Esophagus mucosa (tissue), 1 donor: ENCODE results near the gene PHF2. TPM values are rescaled to one million over a fixed set of nuclear protein-coding genes. Genes with fewer than 3 reads are reported as not detected.
"Not testable (repeated sequence)": the region's sequence is repeated elsewhere in the genome, so short reads cannot be mapped to it uniquely, and the experiment has no call there.

ENCODE experiments used
- ATAC-seq: fragments of 200-7000 bp; cut with Tn5 transposase; one replicate; pipeline ENCODE4 v1.9.1; 2020
- total RNA-seq: library from RNA; stranded (reverse); gene quantifications from one replicate; pipeline ENCODE4 v1.2.4, GENCODE V29; 2023
- donor health status: DM: yes; HTN: yes; CAD: no.

Gene PHF2
- total RNA-seq, 1 donor from 2014 or later: 12.1 TPM

DNA sequence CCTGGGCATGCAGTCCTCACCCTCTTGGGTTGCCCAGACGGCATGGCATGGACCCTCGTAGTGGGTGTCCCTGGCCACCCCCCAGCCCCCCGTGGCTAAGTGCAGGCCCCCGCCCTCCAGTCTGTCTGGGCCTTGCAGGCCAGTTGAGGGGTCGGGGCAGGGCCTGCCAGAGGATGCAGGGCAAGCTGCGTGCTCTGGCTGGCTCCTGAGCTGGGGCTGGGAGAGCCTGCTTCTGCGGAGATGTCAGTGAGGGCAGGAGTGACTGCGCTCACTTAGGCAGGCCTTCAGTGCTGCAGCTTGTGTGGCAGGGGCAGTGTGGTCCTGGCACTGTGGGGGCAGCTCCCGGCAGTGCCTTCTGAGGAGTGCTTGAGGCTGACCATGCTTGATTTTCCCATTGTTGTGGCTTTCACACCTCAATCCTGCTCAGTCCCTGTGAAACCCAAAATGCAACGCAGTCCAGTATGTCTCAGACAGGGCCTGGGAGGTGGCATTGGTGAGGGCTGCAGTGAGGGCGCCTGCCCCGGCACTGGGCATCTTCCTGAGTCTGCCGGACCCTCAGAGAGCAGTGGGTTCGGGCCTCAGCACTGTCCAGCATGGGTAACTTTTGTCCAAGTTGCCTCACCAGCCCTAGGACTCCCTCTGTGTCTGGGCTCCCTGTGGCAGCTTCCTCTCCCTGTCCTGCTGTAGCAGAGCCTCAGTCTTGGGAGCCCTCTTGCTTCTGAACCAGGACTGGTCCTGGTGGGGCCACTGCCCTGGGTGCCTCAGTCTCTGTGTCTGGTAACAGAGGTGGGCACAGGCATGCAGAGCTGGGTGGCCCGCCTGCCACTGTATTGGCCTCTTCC is 93.0 kb downstream of the PHF2 start:
- no peak for ATAC-seq

DNA sequence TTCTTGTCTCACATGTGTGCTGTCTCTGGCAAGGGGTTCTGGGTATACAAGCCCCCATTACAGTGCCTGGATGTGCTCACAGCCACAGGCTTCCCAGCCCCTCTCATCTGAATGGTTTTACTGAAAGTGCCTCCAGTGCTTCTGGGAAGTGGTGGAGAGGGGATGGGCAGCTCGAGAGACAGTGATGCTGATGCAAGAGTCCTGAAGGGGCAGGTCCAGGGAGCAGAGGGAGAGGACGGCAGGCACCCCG is 93.5 kb downstream of the PHF2 start:
- no peak for ATAC-seq

DNA sequence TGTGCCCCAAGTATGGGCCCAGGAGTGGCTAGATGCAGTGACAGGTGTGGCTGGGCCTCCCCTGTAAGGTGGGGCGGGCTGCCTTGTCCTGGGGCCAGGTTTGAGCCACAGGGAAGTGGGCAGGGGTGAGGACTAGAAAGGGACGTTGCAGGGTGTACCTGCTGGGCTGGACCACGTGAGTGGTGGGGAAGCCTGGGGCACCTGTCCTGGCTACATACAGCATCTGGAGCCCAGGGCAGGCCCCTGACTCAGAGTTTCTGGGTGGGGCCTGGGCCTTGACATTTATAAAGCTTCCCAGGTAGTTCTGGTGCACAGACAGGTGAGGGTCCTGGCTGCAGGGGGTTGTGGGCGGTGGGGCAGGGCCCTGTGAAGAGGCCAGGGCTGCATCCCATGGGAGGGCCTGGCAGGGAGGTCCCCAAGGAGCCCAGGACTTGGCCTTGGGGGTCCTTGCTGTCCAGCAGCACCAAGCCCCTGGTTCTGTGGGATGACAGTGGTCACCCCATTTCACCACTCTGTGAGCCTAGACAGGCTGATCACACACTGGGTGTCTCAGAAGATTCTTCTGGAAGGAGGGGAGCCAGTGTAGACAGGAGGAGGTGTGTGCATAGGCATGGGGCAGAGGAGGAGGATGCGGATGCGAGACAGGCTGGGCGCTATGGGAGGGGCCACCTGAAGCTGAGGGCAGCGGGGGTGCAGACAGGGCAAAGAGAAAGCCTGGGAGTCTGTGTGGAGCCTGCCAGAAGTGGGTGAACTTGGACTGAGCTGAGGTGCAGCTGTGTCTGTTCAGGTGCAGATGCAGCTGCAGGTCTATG is 94.0 kb downstream of the PHF2 start:
- ATAC-seq: no peak

DNA sequence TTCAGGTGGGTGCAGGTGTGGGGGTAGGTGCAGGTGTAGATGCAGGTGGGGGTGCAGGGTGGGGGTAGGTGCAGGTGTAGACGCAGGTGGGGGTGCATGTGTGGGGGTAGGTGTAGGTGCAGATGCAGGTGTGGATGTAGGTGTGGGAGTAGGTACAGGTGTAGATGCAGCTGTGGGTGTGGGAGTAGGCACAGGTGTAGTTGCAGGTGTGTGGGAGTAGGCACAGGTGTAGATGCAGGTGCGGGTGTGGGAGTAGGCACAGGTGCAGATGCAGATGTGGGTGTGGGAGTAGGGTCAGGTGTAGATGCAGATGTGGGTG is 94.6 kb downstream of the PHF2 start:
- no peak for ATAC-seq

DNA sequence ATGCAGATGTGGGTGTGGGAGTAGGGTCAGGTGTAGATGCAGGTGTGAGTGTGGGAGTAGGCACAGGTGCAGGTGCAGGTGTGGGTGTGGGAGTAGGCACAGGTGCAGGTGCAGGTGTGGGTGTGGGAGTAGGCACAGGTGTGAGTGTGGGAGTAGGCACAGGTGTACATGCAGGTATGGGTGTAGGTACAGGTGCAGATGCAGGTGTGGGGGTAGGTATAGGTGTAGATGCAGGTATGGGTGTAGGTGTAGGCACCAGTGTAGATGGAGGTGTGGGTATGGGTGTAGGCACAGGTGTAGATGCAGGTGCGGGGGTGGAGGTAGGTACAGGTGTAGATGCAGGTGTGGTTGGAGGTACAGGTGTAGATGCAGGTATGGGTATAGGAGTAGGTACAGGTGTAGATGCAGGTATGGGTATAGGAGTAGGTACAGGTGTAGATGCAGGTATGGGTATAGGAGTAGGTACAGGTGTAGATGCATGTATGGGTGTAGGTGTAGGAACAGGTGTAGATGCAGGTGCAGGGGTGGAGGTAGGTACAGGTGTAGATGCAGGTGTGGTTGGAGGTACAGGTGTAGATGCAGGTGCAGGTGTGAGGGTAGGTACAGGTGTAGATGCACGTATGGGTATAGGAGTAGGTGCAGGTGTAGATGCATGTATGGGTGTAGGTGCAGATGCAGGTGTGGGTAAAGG is 96.1 kb downstream of the PHF2 start:
- not testable (repeated sequence) for ATAC-seq

DNA sequence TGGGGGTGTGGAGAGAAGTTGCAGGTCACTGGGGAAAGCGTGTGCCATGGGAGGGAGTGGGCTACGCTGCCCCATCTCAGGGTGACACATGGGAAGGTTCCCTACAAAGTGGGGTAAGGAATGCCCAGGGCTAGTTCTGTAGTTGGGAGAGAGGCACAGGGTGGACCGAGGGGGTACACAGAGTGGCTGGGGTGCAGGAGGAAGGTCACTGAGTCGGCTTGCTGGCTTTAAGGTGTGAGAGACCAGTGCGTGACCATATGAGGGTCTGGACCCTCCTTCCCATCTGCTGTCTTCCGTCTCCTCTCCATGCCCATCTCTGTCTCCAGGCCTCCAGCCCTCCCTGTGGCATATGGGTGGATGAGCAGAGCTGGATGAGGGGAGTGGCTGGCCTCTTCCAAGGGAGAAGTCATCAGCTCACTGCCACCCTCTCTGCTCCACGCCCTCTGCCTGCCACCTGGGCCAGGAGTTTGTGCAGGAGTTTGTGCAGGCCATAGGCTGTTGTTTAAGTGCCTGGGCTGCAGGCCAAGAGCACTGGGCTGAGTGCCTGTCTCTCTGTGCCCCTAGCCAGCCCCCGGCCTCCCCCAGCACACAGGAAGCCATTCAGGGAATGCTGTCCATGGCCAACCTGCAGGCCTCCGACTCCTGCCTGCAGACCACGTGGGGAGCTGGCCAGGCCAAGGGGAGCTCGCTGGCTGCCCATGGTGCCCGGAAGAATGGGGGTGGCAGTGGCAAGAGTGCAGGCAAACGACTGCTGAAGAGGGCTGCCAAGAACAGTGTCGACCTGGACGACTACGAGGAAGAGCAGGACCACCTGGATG is 96.8 kb downstream of the PHF2 start:
- no peak for ATAC-seq

DNA sequence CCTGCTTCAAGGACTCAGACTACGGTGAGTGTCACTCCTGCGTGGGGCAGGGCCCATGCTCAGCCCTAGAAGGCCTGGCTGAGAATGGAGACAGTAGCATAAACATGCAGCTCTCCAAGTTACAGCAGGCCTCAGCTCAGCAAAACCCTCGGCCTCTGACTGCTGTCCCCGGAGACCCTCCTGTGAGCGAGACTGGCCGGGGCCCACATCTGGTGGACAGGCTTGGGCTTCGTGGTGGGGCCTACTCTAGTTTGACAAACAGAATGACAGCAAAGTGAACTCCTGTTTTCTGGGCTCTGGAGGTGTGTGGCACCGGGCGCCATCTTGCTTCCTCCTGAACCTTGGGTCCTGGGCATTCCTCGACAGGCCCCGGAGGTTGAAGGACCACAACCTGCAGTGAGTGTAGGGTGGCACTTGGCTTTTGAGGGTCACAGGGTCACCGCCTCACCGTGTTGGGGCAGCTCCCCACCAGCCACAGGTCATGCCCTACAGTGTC is 97.5 kb downstream of the PHF2 start:
- ATAC-seq: no peak

DNA sequence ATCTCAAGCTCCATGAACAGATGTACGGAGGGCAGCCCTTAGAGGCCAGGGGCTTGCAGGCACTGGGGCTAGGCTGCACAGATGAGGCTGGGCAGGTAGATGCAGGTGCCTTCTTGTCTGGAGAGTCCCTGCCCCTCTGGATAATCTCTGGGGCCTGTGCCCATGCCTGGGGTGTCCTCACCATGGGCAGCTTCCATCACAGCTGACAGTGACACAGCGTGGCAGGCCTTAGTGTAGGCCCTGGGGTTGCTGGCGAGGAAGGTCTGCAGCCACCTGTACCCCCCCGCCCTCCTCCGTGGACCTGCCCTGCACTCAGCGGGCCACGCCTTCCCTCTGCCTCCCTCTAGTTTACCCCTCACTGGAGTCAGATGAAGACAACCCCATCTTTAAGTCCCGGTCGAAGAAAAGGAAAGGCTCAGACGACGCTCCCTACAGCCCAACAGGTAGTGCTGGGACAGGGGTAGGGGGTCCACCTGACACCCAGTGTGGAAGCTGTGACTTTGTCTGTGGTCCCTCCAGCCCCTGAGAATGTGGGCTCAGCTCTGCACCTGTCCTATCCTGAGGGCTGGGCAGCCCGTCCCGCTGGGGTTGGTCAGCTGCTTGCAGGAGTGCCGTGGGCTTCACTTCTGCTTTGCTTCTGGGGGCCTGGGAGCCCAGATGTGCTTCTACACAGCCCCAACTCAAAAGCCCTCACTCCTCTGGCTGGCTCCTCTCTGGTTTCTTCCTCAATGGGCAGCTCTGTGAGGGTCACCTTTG is 98.4 kb downstream of the PHF2 start:
- ATAC-seq: no peak

DNA sequence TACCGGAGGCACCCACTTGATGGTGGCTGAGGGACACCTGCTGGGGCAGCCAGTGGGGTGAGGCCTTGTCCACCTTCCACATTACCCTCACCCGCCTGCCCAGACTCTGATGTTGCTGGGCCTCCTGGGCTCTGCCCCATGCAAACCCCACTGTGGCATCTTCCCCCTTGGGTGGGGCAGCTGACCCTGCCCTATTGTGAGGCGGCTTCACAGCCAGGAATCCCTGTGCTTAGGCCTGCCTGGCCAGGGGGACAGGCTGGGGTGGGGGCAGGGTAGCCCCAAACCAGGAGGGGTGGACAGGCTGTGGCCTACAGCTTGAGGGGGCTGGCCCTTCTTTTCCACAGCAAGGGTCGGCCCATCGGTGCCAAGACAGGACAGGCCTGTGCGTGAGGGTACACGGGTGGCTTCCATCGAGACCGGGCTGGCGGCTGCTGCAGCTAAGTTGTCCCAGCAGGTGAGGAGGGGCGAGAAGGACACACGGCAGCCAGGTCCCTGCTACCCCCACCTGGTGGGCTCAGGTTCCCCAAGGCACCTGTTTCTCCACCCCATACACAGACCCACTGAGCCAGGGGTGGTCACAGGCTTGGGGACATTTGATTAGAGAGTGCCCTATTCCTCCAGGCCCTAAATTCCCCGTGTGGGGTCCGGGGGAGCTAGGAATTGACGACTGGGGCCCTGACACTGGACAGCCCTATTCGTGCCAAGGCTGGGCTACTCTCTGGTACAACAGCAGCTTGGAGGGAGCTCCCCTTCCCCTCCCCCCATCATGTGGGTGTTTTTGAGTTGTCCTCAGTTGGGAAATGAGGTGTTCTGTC is 99.2 kb downstream of the PHF2 start:
- ATAC-seq: no peak

DNA sequence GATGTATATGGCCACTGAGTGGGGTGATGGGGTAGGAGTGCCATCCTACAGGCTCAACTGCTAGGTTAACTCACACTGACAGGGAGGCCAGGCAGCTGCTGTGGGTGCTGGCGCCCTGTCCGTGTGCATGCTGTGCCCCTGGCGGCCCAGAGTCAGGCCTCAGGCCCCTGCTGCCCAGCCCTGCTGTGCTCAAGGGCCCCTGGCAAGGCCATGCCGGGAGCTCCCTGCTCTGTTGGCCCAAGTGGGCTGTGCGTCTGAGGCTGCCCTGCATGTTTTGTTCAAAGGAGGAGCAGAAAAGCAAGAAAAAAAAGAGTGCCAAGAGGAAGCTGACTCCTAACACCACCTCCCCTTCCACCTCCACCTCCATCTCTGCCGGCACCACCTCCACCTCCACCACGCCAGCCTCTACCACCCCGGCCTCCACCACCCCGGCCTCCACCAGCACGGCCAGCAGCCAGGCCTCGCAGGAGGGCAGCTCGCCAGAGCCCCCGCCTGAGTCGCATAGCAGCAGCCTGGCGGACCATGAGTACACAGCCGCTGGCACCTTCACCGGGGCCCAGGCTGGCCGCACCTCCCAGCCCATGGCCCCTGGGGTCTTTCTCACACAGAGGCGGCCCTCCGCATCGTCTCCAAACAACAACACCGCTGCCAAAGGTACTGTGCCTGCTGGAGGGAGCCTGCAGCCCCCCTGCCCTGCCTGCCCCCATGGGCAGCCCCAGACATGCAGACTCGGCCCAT is 100.1 kb downstream of the PHF2 start:
- no peak for ATAC-seq

DNA sequence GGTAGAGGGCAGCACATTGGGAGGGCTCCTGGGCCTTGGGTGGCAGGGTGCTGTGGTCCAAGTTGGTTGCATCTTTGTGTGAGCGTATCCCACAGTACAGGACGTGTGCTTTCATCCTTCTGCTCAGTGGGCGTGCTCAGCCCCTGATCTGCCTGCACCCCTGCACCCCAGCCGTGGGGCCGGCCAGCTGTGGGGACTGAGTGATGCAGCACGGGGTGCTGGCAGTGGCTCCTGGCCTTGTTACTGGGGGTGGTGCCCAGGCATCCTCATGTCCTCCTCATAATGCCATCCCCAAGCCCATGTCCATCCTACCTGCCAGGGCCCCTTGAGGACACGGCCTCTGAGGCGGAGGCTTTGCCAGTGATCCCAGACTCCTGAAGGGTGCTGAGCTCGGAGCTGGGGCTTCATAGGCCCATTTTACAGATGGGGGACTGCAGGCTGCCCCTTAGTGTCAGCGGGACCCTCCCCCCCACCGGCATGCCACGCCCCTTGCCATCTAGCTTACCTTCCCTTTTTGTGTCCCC is 100.7 kb downstream of the PHF2 start:
- no peak for ATAC-seq

DNA sequence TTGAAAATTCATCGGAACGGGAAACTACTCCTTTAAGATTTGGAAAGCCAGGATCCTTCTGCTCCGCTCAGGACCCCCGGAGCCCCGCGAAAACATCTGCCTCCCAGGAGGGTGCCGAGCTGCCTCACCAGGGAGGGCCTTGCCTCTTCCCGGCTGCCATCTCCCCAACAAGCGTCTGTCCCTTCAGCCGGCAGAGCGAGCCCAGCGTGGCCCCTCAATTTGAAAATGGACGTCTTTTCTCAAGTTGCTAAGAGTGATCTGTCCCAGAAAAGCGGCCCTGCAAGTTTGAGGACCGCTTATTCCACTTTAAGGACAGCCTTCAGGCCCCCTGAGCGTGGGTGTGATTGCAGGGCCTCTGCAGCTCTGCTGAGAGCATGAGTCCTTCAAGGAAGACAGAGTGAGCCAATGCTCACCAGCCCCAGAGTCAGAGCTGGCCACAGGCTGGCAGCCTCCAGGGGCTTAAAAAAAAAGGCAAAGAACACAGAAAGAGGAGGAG is 101.3 kb downstream of the PHF2 start:
- ATAC-seq: no peak

DNA sequence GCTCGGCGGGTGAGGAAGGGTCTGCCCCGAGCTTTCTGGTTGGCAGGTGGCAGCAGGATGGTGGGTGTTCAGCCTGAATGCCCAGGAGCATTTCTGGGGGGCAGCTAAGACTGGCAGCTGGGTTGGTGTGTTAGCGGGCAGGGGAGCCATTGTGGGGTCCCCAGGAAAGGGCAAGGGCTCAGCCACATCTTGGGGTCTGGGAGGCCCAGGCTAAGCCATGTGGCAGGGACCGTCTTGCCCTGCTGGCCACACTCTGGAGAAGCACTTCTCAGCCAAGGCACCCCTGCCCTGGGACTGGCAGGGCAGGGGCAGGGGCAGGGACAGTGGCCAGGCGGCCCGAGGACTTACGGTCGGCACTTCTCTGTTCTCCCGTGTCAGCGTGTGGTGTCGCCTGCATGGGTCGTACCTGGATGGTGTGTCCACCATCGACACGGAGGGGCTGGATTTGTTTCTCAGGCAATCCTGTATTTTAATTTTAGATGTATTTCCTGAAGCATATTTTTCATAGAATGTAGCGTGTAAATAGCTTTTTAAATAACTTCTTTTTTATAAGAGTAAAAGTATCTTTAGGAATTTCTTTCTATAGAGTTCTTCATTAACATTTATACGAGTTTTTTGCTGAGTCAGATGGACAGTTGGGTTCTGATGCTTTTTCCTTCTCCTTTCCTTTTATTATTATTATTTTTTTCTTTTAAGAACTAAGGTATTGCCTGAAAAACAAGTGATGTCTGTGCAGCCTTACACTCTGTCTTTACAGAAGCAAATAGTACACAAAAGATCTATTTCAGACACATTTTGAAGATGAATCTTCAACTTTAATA is 102.0 kb downstream of the PHF2 start:
- ATAC-seq: no peak

DNA sequence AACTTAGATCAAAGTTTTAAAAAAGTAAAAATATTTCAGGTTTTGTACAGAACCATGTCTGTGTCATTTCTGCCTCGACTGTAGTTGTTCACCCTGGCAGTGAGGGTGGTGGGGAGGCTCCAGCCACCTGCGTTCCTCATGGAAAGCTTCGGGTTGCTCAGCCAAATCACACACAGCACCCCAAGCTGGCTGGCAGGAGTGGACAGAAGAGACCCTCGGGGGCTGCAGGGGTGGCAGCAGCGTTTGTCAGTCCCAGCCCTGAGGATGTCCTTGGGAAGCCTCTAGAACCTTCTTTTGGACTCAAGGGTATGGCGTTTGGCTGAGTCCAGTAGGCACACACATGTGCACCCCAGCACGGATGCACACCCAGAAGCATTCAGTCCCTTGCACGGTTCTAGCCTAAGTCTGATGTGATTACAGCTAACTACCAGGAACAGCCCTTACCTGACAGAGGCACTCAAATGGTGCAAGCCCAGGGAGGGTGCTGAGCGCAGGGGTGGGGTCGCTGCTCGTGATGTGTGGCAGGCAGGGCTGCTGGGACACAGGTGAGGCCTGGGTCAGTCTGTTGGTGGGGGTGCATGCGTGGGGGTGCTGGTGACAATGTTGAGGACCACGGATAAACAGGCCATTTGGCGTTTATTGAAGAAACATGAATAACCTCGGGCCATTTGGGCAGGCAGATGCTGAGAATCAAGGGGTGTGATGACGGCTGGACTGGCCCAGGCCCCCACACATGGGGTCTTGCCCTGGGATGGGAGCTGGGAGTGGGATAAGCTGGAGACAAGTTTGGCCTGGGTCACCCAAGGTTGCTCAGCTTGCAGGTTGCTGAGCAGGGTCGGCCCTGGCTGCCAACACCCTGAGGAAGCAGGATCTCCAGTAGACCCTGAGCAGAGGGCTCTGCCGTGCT is 103.4 kb downstream of the PHF2 start:
- ATAC-seq: no peak

DNA sequence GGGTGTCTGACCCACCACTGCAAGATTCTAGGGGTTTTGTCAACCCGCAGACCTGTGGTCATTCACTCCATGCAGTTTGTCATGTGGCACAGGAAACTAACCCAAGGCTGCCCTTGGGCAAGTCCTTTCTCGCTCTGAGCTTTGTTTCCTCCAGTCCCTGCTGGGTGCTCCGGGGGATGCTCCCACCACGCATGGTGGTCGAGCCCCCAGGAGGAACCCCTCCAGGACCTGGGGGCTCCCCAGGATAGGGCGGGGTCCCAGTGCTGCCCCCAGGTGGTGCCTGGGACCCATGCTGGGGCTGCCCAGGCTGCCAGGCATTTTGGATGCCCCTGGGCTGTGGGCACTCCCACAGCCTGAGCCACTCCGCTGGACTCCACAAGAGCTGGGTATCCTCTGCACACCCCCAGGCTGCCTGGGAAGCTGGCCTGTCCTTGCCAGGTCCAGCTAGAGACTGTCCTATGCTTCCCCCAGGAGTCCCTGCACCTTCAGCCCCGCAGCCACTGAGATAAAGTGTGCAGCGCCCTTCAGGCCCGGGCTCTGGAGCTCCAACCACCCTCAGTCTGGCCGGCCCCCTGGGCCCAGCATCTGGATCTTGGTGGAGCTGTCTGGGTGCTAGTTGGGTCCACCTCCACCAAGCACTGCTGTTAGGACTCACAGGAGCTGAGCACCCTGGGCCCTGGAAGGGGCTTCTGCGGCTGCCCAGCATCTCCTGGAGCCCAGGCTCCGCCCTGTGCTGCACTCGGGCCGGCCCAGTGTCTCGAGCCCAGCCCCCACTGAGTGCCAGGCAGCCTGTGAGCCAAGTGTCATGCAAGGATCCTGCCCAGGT is 104.3 kb downstream of the PHF2 start:
- ATAC-seq: no peak

DNA sequence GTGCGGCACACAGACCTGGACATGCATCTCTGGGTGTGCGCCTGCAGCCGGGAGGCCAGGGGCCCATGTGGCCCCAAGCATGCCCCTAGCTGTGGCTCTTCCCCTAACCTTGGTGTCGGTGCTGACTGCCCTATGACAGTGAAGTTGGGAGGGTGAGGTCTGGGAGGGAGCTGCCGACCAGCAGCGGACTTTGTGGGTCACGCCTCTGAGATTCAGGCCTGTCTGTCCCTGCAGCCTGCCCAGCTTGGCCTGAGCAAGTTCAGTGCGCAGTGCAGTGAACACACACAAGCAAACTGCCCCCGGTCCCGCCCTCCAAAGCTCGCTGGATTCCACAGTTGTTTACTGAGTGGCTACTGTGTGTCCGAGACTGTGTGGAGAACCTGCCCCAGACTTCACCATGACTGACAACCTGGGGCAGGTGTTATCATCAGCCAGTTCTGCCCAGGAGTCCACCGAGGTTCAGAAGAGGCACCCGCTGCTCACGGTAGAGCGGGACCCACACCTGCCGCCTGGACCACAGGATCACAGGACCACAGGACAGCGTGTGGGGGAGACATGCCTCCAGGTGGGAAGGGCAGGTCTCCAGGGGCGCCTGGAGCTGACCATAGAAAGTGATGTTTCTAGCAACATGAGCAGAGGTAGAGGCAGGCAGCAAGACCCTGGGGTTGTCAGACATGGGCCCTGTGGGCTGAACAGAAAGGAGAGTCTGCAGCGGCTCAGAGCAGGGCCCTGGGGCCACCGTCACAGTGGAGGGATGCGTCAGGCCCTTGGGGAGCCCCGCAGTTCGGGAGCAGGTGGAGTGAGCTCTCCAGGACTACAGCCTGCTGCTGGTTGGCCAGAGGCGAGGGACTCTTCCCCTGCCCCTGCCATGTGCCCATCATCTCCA is 105.1 kb downstream of the PHF2 start:
- ATAC-seq: no peak
